Gastroesophageal sphincter (tissue), 3 donors: ENCODE measurements around the gene MRPL17.

ENCODE experiments used
- CTCF ChIP-seq, 4 experiments: fragments of 200-600 bp in 2 of 4; fragments of 450-650 bp in 2 of 4; sonication (generic) in 1 of 4; IDR thresholded peaks; one replicate each; pipeline ENCODE4 v1.5.1; 2017 to 2019; ENCODE audit warnings: antibody characterized with exemption in 4 of 4, mild to moderate bottlenecking in 2 of 4, moderate library complexity in 2 of 4
- POLR2A ChIP-seq, 2 donors: fragments of 450-650 bp; IDR thresholded peaks; one replicate each; pipeline ENCODE4 v1.6.1; 2017; ENCODE audit warnings: antibody characterized with exemption in 2 of 2, mild to moderate bottlenecking in 2 of 2, moderate library complexity in 1 of 2
- POLR2AphosphoS5 ChIP-seq: sonication (generic); formaldehyde crosslinking; IDR thresholded peaks from one replicate; pipeline ENCODE4 v1.6.1; 2017; ENCODE audit warnings: antibody characterized with exemption

DNA sequence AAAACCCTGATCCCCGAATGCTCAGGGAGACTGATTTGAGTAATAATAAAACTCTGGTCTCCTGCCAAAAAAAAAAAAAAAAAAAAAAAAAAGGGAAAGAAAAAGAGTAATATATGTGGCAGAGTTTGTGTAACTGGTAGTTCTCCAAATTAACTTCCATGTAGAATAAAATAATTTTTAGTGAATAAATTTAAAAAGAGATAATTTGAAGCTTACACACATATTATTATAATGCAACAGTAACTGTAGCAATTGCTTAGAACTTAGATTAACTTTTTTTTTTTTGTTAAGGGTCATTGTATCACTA is 11.0 kb upstream of the MRPL17 start:
- no peak for TF ChIP-seq CTCF (IDR thresholded peaks at IDR 0.05)
- no peak for TF ChIP-seq POLR2A (IDR thresholded peaks at IDR 0.05)
- no peak for TF ChIP-seq POLR2AphosphoS5
